Measurements from ENCODE around the gene OPCML.

The OPCML gene

GRCh38 chr11:133041928-133042882, 490.1 kb downstream of the OPCML start:
- no peak for DNase-seq (ENCODE audit: low read depth, low spot score)

DNA sequence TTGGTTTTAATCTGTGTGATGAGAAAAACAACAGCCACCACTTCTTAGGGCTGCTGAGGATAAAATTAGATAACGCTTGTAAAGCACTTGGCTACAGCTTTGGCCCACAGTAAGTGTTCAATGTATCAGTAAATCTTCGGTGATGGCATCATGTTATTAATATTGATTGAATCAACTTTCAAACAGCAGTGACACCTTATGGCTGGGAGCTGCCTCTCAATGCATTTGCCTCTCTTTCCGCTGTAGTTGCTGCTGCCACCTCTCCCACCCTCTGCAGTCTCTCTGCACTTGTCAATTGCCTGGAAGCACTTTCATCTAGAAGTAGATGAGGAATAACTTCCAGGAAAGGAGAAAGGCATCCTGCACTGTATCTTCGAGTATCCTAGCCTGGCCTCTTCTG, 491.1 kb downstream of the OPCML start:
- no peak for DNase-seq (ENCODE audit: low read depth, low spot score)

- no peak for DNase-seq (ENCODE audit: low read depth, low spot score)
Observed at GRCh38 chr11:133040289-133040900, 491.9 kb downstream of the OPCML start.

- no peak for DNase-seq (ENCODE audit: low read depth, low spot score)
Observed at GRCh38 chr11:133038850-133039249, 493.5 kb downstream of the OPCML start.

GRCh38 chr11:133034929-133035328, 497.4 kb downstream of the OPCML start:
- DNase-seq (ENCODE audit: low read depth, low spot score): no peak

GRCh38 chr11:133029107-133029506, 503.2 kb downstream of the OPCML start:
- no peak for DNase-seq (ENCODE audit: low read depth, low spot score)

DNA sequence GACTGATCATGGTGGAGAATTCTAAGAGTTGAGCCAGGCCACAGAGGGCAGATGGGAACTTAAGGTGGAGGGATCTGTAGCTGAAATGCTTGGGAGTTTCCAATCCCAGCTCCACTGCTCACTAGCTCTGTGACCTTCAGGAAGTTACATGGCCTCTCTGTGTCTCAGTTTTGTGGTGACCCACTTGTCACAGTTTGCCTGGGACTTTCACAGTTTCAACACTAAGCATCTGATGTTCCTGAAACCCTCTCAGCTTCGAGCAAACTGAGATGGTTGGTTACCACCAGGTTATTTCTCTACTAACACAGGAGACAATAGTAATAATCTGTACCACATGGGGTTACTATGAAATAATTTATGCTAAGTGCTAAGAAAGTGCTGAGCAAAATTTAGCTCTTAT, 505.3 kb downstream of the OPCML start:
- no peak for DNase-seq (ENCODE audit: low read depth, low spot score)

GRCh38 chr11:133024301-133024700, 508.0 kb downstream of the OPCML start:
- no peak for DNase-seq (ENCODE audit: low read depth, low spot score)

GRCh38 chr11:133023232-133023631, 509.1 kb downstream of the OPCML start:
- DNase-seq (ENCODE audit: low read depth, low spot score): no peak

- no peak for DNase-seq (ENCODE audit: low read depth, low spot score)
Observed at GRCh38 chr11:133021553-133021952, 510.7 kb downstream of the OPCML start.

DNA sequence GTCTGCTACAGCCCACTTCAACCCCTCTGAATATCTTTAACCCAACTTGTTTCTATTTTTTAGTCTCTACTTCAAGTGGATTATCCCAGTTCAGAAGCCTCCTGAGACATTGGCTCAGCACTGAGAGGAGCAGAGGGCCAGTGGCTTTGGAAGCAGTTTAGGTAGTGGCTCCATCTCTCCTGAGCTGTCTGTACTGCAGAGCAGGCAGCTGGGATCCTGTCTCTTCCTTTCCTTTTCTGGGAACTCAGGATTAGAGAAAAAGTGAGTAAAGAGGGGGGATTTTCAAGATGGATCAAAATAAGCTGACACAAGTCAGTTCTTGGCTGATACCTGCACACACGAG, 512.0 kb downstream of the OPCML start:
- no peak for DNase-seq (ENCODE audit: low read depth, low spot score)

DNA sequence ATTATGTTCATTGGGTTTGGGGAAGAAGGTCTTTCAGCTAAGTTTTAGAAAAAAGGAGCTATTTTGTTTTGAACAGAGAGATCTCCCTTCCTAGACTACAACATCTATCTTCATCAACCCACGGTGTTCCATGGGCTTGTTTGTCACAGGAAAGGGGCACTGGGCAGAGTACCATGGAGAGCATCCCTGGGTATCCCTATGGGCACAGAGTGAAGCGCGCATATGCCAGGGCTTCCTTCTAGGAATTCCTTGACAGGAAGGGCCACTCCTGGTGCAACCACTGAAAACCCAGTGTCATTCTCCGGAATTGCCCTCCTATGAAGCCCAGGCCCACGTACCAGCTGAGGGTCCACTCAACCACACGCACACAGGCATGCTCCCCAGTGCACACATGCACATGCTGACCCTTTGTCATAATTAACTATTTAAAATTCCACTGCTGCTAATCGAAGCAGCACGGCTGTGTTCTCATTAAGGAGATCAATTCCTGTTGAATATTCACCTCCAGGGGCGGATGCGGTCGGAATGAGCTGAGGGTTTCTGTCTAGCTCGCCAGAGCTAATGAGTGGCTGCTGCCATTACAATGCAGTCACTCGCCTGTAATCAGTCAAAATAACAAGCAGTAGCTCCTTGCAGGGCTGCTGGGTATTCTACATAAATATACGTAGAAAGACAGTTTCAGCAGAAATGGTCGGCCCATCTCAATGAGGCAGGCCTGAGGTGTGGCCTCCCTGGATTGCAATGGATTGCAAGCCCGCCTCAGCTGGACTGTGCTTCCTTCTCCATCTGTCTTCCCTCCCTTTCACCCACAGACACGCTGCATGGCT, 512.5 kb downstream of the OPCML start:
- DNase-seq (ENCODE audit: low read depth, low spot score): no peak

GRCh38 chr11:133015457-133015856, 516.8 kb downstream of the OPCML start:
- DNase-seq (ENCODE audit: low read depth, low spot score): no peak

DNA sequence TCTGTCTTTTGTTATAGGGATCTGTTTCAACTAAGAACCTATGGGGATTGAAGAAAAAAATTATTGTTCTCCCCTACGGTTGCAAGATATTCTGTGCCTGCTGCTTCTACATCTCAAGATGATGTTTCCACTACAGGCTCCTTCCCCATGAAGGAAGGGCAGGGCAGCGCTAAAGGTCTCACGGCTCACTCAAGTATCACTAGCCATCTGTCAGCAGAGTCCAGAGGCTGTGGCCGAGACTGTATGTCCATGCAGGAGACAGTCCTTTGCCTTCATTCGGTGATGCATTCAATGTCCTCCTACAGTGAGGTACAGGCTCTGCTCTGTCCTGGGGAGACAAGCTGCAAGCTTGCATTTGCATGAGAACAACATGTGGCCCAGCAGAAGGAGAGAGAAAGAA, 518.0 kb downstream of the OPCML start:
- DNase-seq (ENCODE audit: low read depth, low spot score): no peak

DNA sequence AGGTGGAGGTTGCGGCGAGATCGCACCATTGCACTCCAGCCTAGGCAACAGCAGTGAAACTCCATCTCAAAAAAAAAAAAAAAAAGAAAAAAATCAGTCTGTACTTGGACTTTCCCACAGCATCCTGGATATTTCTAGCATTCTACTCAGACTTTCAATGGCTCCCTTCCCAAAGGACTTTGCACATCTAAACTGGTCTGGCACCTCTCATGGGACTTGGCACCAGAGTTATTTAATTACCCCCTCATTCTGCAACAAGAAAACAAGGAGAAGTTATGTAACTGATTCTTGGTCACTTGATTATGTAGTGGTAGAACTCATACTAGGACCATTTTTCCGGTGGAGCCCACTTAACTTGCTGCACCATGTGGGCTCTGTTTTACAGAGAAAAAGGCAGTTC, 519.5 kb downstream of the OPCML start:
- no peak for DNase-seq (ENCODE audit: low read depth, low spot score)

DNA sequence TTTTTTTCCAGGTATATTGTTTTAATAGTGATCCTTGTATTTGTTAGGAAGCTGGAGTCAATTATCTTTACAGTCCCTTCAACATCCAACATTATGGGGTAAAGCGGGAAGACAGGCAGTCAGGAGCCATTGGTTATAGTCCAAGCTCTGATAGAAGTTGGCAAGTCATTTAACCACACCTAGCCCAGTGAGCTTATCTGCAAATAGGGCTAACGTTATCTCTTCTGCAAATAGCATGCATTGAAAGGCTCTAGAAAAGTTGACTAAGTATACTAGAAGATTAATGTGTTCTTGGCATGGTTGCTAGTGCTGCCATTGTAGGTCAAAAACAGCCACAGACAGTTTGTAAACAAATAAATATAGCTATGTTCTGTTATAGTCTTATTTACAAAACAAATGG, 520.7 kb downstream of the OPCML start:
- DNase-seq (ENCODE audit: low read depth, low spot score): no peak

GRCh38 chr11:133007027-133007584, 525.2 kb downstream of the OPCML start:
- no peak for DNase-seq (ENCODE audit: low read depth, low spot score)

GRCh38 chr11:133004369-133004768, 527.9 kb downstream of the OPCML start:
- DNase-seq (ENCODE audit: low read depth, low spot score): no peak

DNA sequence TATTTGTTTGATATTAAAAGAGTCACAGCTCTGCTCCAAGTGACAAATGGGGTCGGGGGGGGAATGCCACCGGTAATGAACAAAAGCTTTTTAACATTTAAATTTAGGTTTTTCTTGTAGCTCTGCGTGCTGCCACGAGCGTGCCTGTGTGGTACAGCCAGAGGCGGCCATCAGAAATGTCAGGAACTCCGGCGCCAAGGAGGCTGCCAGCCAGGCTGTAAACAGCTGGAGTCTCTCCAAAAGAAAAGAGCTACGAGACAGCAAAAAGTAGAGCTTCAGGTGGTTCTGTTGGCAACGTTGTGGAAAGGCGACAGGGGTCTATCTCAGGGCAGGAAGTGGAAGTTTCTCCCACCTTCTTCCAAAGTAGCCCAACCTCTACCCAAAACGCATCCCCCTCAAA, 532.8 kb downstream of the OPCML start:
- no peak for DNase-seq (ENCODE audit: low read depth, low spot score)

DNA sequence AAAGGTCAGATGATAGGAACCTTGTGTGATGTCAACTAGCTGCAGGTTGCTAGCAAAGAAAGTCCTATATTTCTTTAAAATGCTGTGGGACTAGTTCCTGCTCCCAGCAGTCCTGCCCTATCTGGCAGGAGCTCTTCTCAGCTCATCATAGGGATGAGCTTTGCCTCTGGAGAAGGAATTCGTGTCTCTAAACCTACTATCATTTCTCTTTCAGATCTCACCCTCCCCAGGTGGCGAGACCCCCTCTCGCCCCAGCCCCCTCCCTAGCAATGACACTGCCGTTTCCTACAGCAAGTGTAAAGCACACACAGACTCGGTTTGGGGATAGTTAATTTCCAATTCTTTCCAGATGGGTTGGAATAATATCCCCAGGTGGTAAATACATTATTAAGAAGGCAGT, 533.3 kb downstream of the OPCML start:
- DNase-seq (ENCODE audit: low read depth, low spot score): no peak

- no peak for DNase-seq (ENCODE audit: low read depth, low spot score)
Observed at GRCh38 chr11:132997396-132997795, 534.9 kb downstream of the OPCML start.

DNA sequence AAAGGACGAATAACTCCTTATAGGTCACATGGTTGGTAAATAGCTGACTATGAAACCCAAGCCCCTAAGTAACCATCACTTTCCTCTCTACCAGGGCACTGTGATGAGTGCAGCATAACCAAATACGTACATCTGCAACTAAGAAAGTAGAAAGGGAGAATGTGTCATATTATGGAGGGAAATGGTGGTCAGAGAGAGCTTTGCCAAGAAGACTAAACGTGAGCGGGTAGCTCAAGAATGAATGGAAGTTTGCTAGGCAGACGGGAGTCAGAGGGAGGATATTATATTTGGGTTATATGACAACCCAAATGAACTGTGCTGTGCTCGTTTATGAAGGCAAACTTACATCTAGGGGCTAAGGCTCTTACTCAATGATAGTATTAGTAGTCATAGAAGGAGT, 537.3 kb downstream of the OPCML start:
- no peak for DNase-seq (ENCODE audit: low read depth, low spot score)
